Liver (tissue), 10 donors: ENCODE data around the gene TRNT1. TPM values are rescaled to one million over a fixed set of nuclear protein-coding genes. Genes with fewer than 3 reads are reported as not detected.

ENCODE experiments used
- DNase-seq: peaks from one replicate; pipeline ENCODE4 v3.0.0-alpha.2; 2017; ENCODE audit warnings: low spot score
- H3K27ac ChIP-seq, 2 donors: one replicate each; pipeline ENCODE4 v1.7.0; 2013; ENCODE audit warnings: inconsistent platforms in 2 of 2, low read length in 2 of 2, control low read depth in 1 of 2, low read depth in 1 of 2, mild to moderate bottlenecking in 1 of 2
- H3K27me3 ChIP-seq, 4 donors: one replicate each; pipeline versions ENCODE4 v1.6.1 to v1.7.0; 2013; ENCODE audit warnings: low read length in 3 of 4, inconsistent platforms in 1 of 4, mild to moderate bottlenecking in 1 of 4, moderate library complexity in 1 of 4; ENCODE audit not compliant: control insufficient read depth in 4 of 4, insufficient read depth in 4 of 4
- H3K36me3 ChIP-seq, 4 donors: one replicate each; pipeline versions ENCODE4 v1.6.1 to v1.7.0; 2013; ENCODE audit warnings: low read length in 3 of 4, mild to moderate bottlenecking in 3 of 4, low read depth in 1 of 4, moderate library complexity in 1 of 4; ENCODE audit not compliant: control insufficient read depth in 4 of 4, insufficient read depth in 3 of 4
- H3K4me1 ChIP-seq, 4 donors: one replicate each; pipeline versions ENCODE4 v1.6.1 to v1.7.0; 2013; ENCODE audit warnings: low read length in 3 of 4, mild to moderate bottlenecking in 3 of 4, moderate library complexity in 1 of 4; ENCODE audit not compliant: control insufficient read depth in 4 of 4, insufficient read depth in 4 of 4
- H3K4me3 ChIP-seq, 3 donors: one replicate each; pipeline versions ENCODE4 v1.6.1 to v1.7.0; 2013; ENCODE audit warnings: low read length in 3 of 3, control low read depth in 1 of 3, low read depth in 1 of 3, mild to moderate bottlenecking in 1 of 3
- H3K9ac ChIP-seq, 2 donors: one replicate each; pipeline ENCODE4 v1.7.0; 2013; ENCODE audit warnings: low read length in 2 of 2, mild to moderate bottlenecking in 2 of 2, moderate library complexity in 2 of 2, control low read depth in 1 of 2, low read depth in 1 of 2
- H3K9me3 ChIP-seq, 4 donors: one replicate each; pipeline versions ENCODE4 v1.6.1 to v1.7.0; 2013; ENCODE audit warnings: low read length in 3 of 4; ENCODE audit not compliant: control insufficient read depth in 4 of 4
- EGR1 ChIP-seq, 2 donors: IDR thresholded peaks; 2 replicates each; pipeline ENCODE4 v1.6.1; 2016 to 2018; ENCODE audit warnings: antibody characterized with exemption in 2 of 2, low read depth in 2 of 2
- JUND ChIP-seq, 2 donors: IDR thresholded peaks; 2 replicates each; pipeline ENCODE4 v1.6.1; 2016; ENCODE audit warnings: antibody characterized with exemption in 2 of 2
- RAD21 ChIP-seq, 2 donors: IDR thresholded peaks; 2 replicates each; pipeline ENCODE4 v1.6.1; 2016; ENCODE audit warnings: antibody characterized with exemption in 2 of 2, mild to moderate bottlenecking in 2 of 2
- WGBS: extraction: QIAGEN DNeasy Blood & Tissue Kit; methylation state at CpG from one replicate; pipeline ENCODE4 v1.1.7; 2013; 5-methylcytosine and 5-hydroxymethylcytosine counted together
- polyA plus RNA-seq, 2 donors: library from polyadenylated mRNA; stranded (reverse) in 1 of 2; unstranded in 1 of 2; fragments of 200-250 nt in 1 of 2; fragments of >200 nt in 1 of 2; fragmentation: Nextera tagmentation in 1 of 2; extraction: Ambion mirVana in 1 of 2; gene quantifications; one replicate each; pipeline versions ENCODE4 v1.2.1 to v1.2.3, GENCODE V29; 2013 to 2015
- small RNA-seq: library from RNA; depleted of rRNA; stranded (forward); fragments of <200 nt; gene quantifications from one replicate; pipeline ENCODE3, GENCODE V24; 2014
- total RNA-seq, 2 donors: library from RNA; depleted of rRNA; stranded (reverse); fragments of >200 nt; gene quantifications; one replicate each; pipeline ENCODE4 v1.2.3, GENCODE V29; 2014
- TF ChIP-seq, protein P1 (sequence below): fragments of 150-350 bp; IDR thresholded peaks from 2 replicates; pipeline ENCODE4 v1.5.1; 2017; ENCODE audit warnings: improper control_type of control experiment, low read depth, low read length; ENCODE audit not compliant: missing input control
- donor health status: healthy.
- donor health status: healthy.
- donor health status: healthy.
- donor health status: healthy.
- donor health status: healthy.

The TRNT1 gene
- total and polyA plus RNA-seq, 4 donors = 6.4 to 18.2 (median 11.3) TPM

DNA sequence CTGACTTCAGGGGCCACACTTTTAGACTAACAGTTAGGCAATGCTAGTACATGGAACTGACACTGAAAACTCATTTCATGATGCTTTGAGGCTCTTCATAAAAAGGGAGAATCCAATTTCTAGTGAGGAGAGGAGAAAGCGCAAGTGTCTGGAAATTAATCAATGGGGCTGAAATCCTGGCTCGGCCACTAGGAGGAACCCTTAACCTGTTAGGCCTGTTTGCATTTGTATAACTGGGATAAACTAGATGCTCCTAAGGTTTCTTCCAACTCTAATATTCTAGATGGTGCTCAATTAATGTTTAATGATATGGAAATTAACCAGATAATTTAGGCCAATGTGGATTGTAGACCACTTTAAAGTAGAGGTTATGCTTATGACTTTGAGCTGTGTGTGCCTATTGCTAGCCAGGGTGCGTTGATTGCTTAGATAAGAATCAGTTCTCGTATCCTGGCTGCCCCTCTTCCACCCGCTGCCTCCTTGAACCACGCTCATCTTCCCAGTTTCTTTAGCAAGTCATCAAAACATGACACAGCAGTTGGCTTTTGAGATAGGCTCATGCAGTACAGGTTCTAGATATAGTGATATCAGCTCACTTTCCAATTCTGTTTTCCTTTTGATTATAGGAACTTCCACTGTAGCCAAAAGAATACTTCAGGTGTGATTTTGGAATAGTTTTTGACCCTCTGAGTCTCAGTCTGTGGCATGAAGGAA is 69.6 kb downstream of the TRNT1 start:
- no peaks in the 10 kb centered on the region for H3K4me1 ChIP-seq
- H3K36me3 ChIP-seq = no peaks in the 10 kb centered on the region
- no peaks in the 10 kb centered on the region for H3K27me3 ChIP-seq
- no peaks in the 10 kb centered on the region for H3K9me3 ChIP-seq
- no peak overlapping the region for H3K27ac ChIP-seq
- WGBS = 59% methylated on average over 6 of the region's 6 CpGs
- H3K4me3 ChIP-seq = no peak overlapping the region
- no peak for TF ChIP-seq EGR1 (IDR thresholded peaks at IDR 0.05; ENCODE audit: low read depth in 2 of 2)
- no peak for TF ChIP-seq JUND (IDR thresholded peaks at IDR 0.05)
- TF ChIP-seq, protein P1, sequence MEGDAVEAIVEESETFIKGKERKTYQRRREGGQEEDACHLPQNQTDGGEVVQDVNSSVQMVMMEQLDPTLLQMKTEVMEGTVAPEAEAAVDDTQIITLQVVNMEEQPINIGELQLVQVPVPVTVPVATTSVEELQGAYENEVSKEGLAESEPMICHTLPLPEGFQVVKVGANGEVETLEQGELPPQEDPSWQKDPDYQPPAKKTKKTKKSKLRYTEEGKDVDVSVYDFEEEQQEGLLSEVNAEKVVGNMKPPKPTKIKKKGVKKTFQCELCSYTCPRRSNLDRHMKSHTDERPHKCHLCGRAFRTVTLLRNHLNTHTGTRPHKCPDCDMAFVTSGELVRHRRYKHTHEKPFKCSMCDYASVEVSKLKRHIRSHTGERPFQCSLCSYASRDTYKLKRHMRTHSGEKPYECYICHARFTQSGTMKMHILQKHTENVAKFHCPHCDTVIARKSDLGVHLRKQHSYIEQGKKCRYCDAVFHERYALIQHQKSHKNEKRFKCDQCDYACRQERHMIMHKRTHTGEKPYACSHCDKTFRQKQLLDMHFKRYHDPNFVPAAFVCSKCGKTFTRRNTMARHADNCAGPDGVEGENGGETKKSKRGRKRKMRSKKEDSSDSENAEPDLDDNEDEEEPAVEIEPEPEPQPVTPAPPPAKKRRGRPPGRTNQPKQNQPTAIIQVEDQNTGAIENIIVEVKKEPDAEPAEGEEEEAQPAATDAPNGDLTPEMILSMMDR = peak; percentile 32
- TF ChIP-seq RAD21 (IDR thresholded peaks at IDR 0.05) = peak; percentile 46 to 56
- no peak for DNase-seq
- no peak overlapping the region for H3K9ac ChIP-seq

Small RNAs within 50 kb of the gene (small RNA-seq; reads per million reads assigned to genes)
- gene RF00416 = not detected

Other genes starting within 250 kb of the TRNT1 start
- gene IL5RA, start 16.6 kb upstream of the TRNT1 start, total RNA-seq = under 1 TPM; 0.08 to 0.56 TPM
- under 1 TPM in 1 of 2 donors, not detected in 1; 0.02 TPM for gene IL5RA, start 16.6 kb upstream of the TRNT1 start, polyA plus RNA-seq
- gene CRBN, start 52.8 kb downstream of the TRNT1 start, total RNA-seq = 10 to 100 TPM; 26.3 to 57.6 TPM
- gene CRBN, start 52.8 kb downstream of the TRNT1 start, polyA plus RNA-seq = 10 to 100 TPM; 14.0 to 32.5 TPM